Body of pancreas (tissue), 4 donors: ENCODE results near the gene S100A14.

Experiments
- CTCF ChIP-seq, 7 experiments: fragments of 450-650 bp in 4 of 7; fragments of 200-600 bp in 3 of 7; sonication (generic) in 3 of 7; IDR thresholded peaks; one replicate each; pipeline ENCODE4 v1.5.1; 2016 to 2019; ENCODE audit warnings: antibody characterized with exemption in 7 of 7
- POLR2A ChIP-seq, 3 donors: fragments of 450-650 bp; IDR thresholded peaks; one replicate each; pipeline ENCODE4 v1.6.1; 2016; ENCODE audit warnings: antibody characterized with exemption in 3 of 3, mild to moderate bottlenecking in 2 of 3

GRCh38 chr1:153629343-153629665 lies 13.2 kb upstream of the S100A14 start:
- no peak for TF ChIP-seq CTCF (IDR thresholded peaks at IDR 0.05)
- no peak for TF ChIP-seq POLR2A (IDR thresholded peaks at IDR 0.05)
